Measurements from ENCODE around the gene FMNL3. TPM values are rescaled to one million over a fixed set of nuclear protein-coding genes. Genes with fewer than 3 reads are reported as not detected.

Gene FMNL3
- total and polyA plus RNA-seq, 2 of the 13 experiments (the other 11 are each of a cell fraction or from before 2014, with no cell fraction given): 0.44 to 1.1 TPM

DNA sequence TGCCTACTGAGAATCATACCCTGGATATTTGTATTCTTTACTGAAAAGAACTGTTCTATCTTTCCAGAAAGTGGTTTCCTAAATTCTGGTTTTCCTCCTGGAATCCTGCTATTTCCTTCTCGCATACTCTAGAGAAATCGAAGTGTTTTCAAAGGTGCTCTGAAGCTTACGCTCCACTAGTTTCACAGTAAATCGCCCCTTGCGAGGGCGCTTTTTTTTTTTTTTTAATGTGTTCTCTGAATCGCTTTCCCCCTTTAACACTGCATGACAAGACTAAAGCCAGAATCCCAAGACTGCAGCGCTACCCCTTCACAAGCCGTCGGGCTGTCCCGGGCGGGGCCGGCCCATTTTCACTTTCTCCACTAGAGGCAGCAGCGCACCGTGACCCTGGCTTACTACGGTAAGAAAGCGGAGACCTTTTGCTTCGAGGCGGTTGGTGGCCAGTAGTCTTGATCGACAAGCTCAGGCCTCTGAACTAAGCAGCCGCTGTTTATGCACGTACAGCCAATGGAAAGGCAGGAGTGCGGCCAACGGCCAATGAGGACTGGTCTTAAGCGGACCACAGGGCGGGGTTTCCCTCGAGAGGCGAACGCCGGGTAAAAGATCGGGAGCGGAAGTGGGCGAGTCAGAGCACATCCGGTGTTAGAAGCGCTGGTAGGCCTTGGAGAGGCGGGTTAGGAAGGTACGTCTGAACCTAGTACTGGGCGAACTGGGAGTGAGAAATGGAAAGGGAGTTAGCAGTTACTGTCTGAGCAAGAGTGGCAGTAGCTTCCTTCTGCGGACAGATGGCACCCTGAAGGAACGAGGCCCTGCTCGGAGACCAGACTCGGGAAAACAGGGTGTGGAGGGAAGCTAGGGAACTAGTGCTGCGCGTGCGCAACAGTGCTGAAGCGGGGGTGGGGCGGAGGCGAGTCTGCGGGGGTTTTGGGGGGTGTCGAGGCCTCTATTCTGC, 34.0 kb upstream of the FMNL3 start, which contains the start of gene TMBIM6 (continued):
- TF ChIP-seq ZNF709 (CRISPR knock-in tag; IDR thresholded peaks at IDR 0.05): peak; percentile 83
- TF ChIP-seq ZFP36L2 (CRISPR knock-in tag; IDR thresholded peaks at IDR 0.05): no peak
- TF ChIP-seq KDM5A (IDR thresholded peaks at IDR 0.05; ENCODE audit: borderline replicate concordance, low read length): peak; percentile 49; the same call in 1 of the 2 replicates
- TF ChIP-seq PHB2 (IDR thresholded peaks at IDR 0.05; ENCODE audit: partially characterized antibody): no peak
- peak; percentile 52; the same call in 1 of the 2 replicates for TF ChIP-seq JUND (CRISPR knock-in tag; IDR thresholded peaks at IDR 0.05)
- TF ChIP-seq ZNF652 (CRISPR knock-in tag; IDR thresholded peaks at IDR 0.05; ENCODE audit: borderline replicate concordance, low read depth): no peak
- TF ChIP-seq ZNF605 (CRISPR knock-in tag; IDR thresholded peaks at IDR 0.05): peak; percentile 88
- TF ChIP-seq FOSL2 (CRISPR knock-in tag; IDR thresholded peaks at IDR 0.05): peak; percentile 35
- TF ChIP-seq NR2C2 (CRISPR knock-in tag; IDR thresholded peaks at IDR 0.05; ENCODE audit: borderline replicate concordance): peak; percentile 86
- TF ChIP-seq, protein P1, sequence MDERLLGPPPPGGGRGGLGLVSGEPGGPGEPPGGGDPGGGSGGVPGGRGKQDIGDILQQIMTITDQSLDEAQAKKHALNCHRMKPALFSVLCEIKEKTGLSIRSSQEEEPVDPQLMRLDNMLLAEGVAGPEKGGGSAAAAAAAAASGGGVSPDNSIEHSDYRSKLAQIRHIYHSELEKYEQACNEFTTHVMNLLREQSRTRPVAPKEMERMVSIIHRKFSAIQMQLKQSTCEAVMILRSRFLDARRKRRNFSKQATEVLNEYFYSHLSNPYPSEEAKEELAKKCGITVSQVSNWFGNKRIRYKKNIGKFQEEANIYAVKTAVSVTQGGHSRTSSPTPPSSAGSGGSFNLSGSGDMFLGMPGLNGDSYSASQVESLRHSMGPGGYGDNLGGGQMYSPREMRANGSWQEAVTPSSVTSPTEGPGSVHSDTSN (CRISPR knock-in tag; IDR thresholded peaks at IDR 0.05): peak; percentile 74
- TF ChIP-seq PHF21A (CRISPR knock-in tag; IDR thresholded peaks at IDR 0.05): peak; percentile 92
- TF ChIP-seq MAFG (CRISPR knock-in tag; IDR thresholded peaks at IDR 0.05): no peak
- peak; percentile 76; the same call in 1 of the 2 replicates for TF ChIP-seq FOXC1 (CRISPR knock-in tag; IDR thresholded peaks at IDR 0.05; ENCODE audit: borderline replicate concordance)
- peak; percentile 18 for TF ChIP-seq ZNF781 (CRISPR knock-in tag; IDR thresholded peaks at IDR 0.05; ENCODE audit: borderline replicate concordance, not compliant biosample characterization)
- TF ChIP-seq TEAD2 (CRISPR knock-in tag; IDR thresholded peaks at IDR 0.05): no peak
- no peak for TF ChIP-seq NONO (IDR thresholded peaks at IDR 0.05)
- peak; percentile 91 for TF ChIP-seq NONO (CRISPR knock-in tag; conservative IDR thresholded peaks at IDR 0.05)
- TF ChIP-seq, protein P2, sequence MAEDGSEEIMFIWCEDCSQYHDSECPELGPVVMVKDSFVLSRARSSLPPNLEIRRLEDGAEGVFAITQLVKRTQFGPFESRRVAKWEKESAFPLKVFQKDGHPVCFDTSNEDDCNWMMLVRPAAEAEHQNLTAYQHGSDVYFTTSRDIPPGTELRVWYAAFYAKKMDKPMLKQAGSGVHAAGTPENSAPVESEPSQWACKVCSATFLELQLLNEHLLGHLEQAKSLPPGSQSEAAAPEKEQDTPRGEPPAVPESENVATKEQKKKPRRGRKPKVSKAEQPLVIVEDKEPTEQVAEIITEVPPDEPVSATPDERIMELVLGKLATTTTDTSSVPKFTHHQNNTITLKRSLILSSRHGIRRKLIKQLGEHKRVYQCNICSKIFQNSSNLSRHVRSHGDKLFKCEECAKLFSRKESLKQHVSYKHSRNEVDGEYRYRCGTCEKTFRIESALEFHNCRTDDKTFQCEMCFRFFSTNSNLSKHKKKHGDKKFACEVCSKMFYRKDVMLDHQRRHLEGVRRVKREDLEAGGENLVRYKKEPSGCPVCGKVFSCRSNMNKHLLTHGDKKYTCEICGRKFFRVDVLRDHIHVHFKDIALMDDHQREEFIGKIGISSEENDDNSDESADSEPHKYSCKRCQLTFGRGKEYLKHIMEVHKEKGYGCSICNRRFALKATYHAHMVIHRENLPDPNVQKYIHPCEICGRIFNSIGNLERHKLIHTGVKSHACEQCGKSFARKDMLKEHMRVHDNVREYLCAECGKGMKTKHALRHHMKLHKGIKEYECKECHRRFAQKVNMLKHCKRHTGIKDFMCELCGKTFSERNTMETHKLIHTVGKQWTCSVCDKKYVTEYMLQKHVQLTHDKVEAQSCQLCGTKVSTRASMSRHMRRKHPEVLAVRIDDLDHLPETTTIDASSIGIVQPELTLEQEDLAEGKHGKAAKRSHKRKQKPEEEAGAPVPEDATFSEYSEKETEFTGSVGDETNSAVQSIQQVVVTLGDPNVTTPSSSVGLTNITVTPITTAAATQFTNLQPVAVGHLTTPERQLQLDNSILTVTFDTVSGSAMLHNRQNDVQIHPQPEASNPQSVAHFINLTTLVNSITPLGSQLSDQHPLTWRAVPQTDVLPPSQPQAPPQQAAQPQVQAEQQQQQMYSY (CRISPR knock-in tag; IDR thresholded peaks at IDR 0.05): no peak
- 0 out of 2 replicates have a peak, but pooled peaks have one; percentile 45 for TF ChIP-seq ATF1 (CRISPR knock-in tag; IDR thresholded peaks at IDR 0.05)
- TF ChIP-seq ZNF136 (CRISPR knock-in tag; IDR thresholded peaks at IDR 0.05; ENCODE audit: low read depth): peak; percentile 90; the same call in 1 of the 2 replicates
- no peak for TF ChIP-seq AGO1 (IDR thresholded peaks at IDR 0.05; ENCODE audit: low read depth, low read length, poor library complexity, severe bottlenecking)
